ENCODE measurements around the gene EMCN. TPM values are rescaled to one million over a fixed set of nuclear protein-coding genes. Genes with fewer than 3 reads are reported as not detected.

The EMCN gene
- total and polyA plus RNA-seq, 2 of the 8 experiments (the other 6 are each of a cell fraction or from before 2014, with no cell fraction given), result not detected

- FAIRE-seq, result no peak
- CTCF ChIA-PET (ENCODE audit: partially characterized antibody), result interaction anchor here (1.3 to 3.0 kb wide), 2 partner anchors 10 to 269 kb away, joined by 5 to 17 read pairs; no protein-coding TSS in a partner anchor
- TF ChIP-seq POLR2AphosphoS5 (IDR thresholded peaks at IDR 0.05; ENCODE audit: low read depth, low read length) (no peak), TAF7 (optimal IDR thresholded peaks at IDR 0.05; ENCODE audit: borderline replicate concordance, low read depth, low read length) (no peak), PHF8 (conservative IDR thresholded peaks at IDR 0.05; ENCODE audit: low read depth, low read length) (no peak), ATF2 (IDR thresholded peaks at IDR 0.05; ENCODE audit: low read length) (no peak), BRCA1 (IDR thresholded peaks at IDR 0.05; ENCODE audit: low read depth, low read length) (no peak), MAFK (IDR thresholded peaks at IDR 0.05; ENCODE audit: low read depth, low read length) (no peak), TEAD4 (IDR thresholded peaks at IDR 0.05; ENCODE audit: low read depth, low read length) (no peak), JUN (IDR thresholded peaks at IDR 0.05; ENCODE audit: low read depth, low read length) (no peak), EGR1 (IDR thresholded peaks at IDR 0.05; ENCODE audit: borderline replicate concordance, low read depth, low read length) (no peak), TAF1 (IDR thresholded peaks at IDR 0.05; ENCODE audit: low read depth, low read length) (no peak), EZH2 (IDR thresholded peaks at IDR 0.05; ENCODE audit: low read depth, low read length, severe bottlenecking) (no peak), CTBP2 (IDR thresholded peaks at IDR 0.05; ENCODE audit: borderline replicate concordance, insufficient read depth, insufficient read length, low read length) (no peak), EP300 (IDR thresholded peaks at IDR 0.05; ENCODE audit: borderline replicate concordance in 1 of 2, low read depth in 2 of 2, low read length in 2 of 2) (no peak)
Measured at GRCh38 chr4:100362366-100362765, 155.5 kb downstream of the EMCN start.

More at GRCh38 chr4:100362366-100362765, 155.5 kb downstream of the EMCN start:
- no peak overlapping the region for H3K23ac ChIP-seq (ENCODE audit: insufficient read length)
- H3K4me2 ChIP-seq (ENCODE audit: insufficient read depth in 1 of 2, low read depth in 2 of 2, low read length in 2 of 2), result no peak overlapping the region
- H3K4me1 ChIP-seq (replicated peaks in 1 of 4; ENCODE audit: control insufficient read depth in 3 of 4, insufficient read depth in 4 of 4, low read length in 3 of 4), result no peaks in the 10 kb centered on the region
- no peaks in the 10 kb centered on the region for H3K23me2 ChIP-seq (ENCODE audit: low read depth, low read length)
- H2AFZ ChIP-seq (ENCODE audit: low read length), result no peak overlapping the region
- H4K8ac ChIP-seq (ENCODE audit: extremely low read depth, insufficient read depth, low read length), result no peak overlapping the region
- no peak overlapping the region for H4K5ac ChIP-seq (ENCODE audit: insufficient read length, low read depth, low read length)
- no peak overlapping the region for H3K27ac ChIP-seq (ENCODE audit: low read depth, low read length)
- H3K79me2 ChIP-seq (ENCODE audit: control insufficient read depth in 1 of 2, insufficient read depth in 2 of 2, low read length in 2 of 2), result no peaks in the 10 kb centered on the region
- H3K27me3 ChIP-seq (replicated peaks in 1 of 4; ENCODE audit: control insufficient read depth in 3 of 4, extremely low read depth in 1 of 4, insufficient read depth in 3 of 4, low read length in 3 of 4), result no peaks in the 10 kb centered on the region
- H3K4ac ChIP-seq (replicated peaks; ENCODE audit: insufficient read length, low read depth, low read length), result no peak overlapping the region
- no peak overlapping the region for H2BK12ac ChIP-seq (ENCODE audit: low read depth, low read length)
- 70% methylated on average over 1 of the region's 1 CpG; no CpG with 5 or more reads in 1 of the 2 experiments for WGBS, 2 experiments (ENCODE audit: extremely low coverage in 1 of 2, insufficient coverage in 1 of 2, insufficient read length in 1 of 2, insufficient replicate concordance in 2 of 2, low coverage in 1 of 2, low lambda C conversion rate in 2 of 2, missing lambda C conversion rate in 1 of 2)
- no peaks in the 10 kb centered on the region for H3K79me1 ChIP-seq (ENCODE audit: low read depth, low read length)
- H3K18ac ChIP-seq (ENCODE audit: extremely low read depth, low read length), result no peak overlapping the region
- H3K36me3 ChIP-seq (ENCODE audit: control insufficient read depth in 2 of 4, insufficient read depth in 4 of 4, low read length in 3 of 4), result no peaks in the 10 kb centered on the region
- no peak overlapping the region for H3K14ac ChIP-seq (ENCODE audit: insufficient read length)
- H4K91ac ChIP-seq (replicated peaks; ENCODE audit: insufficient read length, low read length), result no peak overlapping the region
- H3K9ac ChIP-seq (replicated peaks in 1 of 4; ENCODE audit: extremely low read depth in 1 of 4, low read depth in 3 of 4, low read length in 3 of 4), result no peak overlapping the region
- no peak overlapping the region for H3K56ac ChIP-seq (replicated peaks; ENCODE audit: insufficient read length, low read depth, low read length)
- peaks cover 0 to 7% of the 10 kb centered on the region in 2 experiments; a peak in 1 of 4 replicates for H3K9me3 ChIP-seq (ENCODE audit: insufficient read depth in 2 of 2, low read depth in 1 of 2, low read length in 1 of 2)
- H2AK5ac ChIP-seq (ENCODE audit: low read depth, low read length), result no peak overlapping the region
- no peak overlapping the region for H2BK5ac ChIP-seq (ENCODE audit: low read depth, low read length)
- H2BK15ac ChIP-seq (ENCODE audit: low read length), result no peak overlapping the region
- H4K20me1 ChIP-seq (replicated peaks in 1 of 2; ENCODE audit: control insufficient read depth in 1 of 2, insufficient read depth in 2 of 2, low read length in 2 of 2), result no peaks in the 10 kb centered on the region
- H2BK120ac ChIP-seq (replicated peaks; ENCODE audit: low read depth, low read length), result no peak overlapping the region
- POLR2A ChIA-PET (ENCODE audit: partially characterized antibody), result no interaction called here
- no peak for DNase-seq (ENCODE audit: low read depth in 1 of 2, low spot score in 2 of 2)
- H2BK20ac ChIP-seq (ENCODE audit: low read length), result no peak overlapping the region
- no peak overlapping the region for H3K4me3 ChIP-seq (ENCODE audit: extremely low read depth in 1 of 4, insufficient read depth in 2 of 4, low read depth in 3 of 4, low read length in 4 of 4)
